RPMI8226 (cell line): ENCODE results near the gene ZNHIT2.

ENCODE experiments used
- DNase-seq: peaks from one replicate; pipeline ENCODE4 v3.0.0-alpha.2; 2015

Gene ZNHIT2

DNA sequence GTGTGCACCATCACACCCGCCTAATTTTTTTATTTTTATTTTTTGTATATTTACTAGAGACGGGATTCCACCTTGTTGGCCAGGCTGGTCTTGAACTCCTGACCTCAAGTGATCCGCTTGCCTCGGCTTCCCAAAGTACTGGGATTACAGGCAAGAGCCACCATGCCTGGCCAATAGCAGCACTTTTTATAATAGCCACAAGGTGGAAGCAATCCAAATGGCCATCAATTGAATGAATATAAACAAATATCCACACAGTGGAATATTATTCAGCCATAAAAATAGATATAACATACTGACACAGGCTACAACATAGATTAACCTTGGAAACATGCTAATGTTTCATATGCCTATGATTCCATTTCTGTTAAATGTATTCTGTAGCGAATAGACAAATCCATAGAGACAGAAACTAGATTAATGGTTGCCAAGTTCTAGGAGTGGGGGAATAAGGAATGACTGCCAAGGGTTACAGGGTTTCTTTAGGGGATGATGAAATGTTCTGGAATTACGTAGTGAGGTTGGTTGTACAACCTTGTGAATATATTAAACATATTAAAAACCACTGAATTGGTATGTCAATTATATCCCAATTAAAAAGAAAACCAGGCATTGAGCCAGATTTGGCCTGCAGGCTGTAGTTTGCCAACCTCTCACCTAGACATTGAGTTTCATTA is 16.7 kb downstream of the ZNHIT2 start:
- no peak for DNase-seq

GRCh38 chr11:65096926-65097325 is 20.6 kb downstream of the ZNHIT2 start:
- no peak for DNase-seq

DNA sequence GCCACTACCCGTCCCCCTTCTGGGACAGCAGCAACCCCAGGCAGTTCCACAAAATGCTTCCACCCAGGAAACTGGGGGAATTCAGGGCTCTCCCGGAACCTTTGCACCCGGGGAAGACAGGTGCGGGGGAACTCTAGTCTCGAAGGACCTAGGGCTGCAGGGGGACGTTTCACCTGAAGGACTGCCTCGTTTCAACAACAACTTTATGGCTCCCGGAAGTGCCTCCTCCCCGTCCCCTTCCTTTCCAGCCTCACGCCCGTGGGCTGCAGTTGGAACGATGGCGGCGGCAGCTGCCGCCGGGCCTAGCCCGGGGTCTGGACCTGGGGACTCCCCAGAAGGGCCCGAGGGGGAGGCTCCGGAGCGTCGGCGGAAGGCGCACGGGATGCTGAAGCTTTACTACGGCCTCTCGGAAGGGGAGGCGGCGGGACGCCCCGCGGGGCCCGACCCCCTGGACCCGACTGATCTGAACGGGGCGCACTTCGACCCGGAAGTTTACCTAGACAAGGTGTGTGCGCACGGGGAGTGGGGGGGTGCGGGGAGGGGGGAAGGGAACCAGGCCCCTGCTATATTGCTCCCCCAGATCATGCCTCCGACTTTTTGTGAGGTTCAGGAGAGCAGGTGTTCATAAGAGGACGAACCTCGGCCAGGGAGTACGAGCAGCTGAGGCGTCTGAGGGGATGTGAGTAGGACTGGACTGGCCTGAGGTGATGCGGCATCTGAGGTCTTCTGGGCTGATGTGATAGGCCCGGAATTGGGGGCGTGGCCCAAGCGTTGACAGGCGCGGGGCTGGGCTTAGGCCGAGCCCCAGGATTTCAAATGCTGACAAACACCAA is 21.3 kb downstream of the ZNHIT2 start, which contains the start of gene VPS51:
TSS of gene VPS51 (plus strand) at position 241 of the 833 bp plus-strand sequence. CDS start at position 278, 37 bp downstream.
- DNase-seq = peak; percentile 97

- DNase-seq = no peak
Observed at GRCh38 chr11:65095427-65095826, 22.1 kb downstream of the ZNHIT2 start.

- no peak for DNase-seq
Observed at GRCh38 chr11:65090628-65091027, 26.9 kb downstream of the ZNHIT2 start.

DNA sequence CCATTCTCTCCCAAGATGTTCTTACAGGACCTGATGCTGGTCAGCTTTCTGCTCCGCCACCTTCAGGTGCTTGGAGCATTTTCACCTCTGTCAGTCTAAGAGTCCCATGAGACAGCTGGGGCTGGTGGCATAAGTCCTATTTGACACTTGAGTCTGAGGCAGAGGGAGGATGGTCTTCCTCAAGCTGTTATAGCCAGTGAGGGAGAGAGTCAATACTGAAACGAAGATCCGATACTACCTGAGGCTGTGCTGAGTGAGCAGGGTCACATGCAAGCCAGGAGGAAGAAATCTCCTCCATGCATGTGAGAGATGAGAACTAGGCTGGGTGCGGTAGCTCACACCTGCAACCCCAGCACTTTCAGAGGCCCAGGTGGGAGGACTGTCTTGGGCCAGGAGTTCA is 27.9 kb downstream of the ZNHIT2 start:
- peak; percentile 77 for DNase-seq

DNA sequence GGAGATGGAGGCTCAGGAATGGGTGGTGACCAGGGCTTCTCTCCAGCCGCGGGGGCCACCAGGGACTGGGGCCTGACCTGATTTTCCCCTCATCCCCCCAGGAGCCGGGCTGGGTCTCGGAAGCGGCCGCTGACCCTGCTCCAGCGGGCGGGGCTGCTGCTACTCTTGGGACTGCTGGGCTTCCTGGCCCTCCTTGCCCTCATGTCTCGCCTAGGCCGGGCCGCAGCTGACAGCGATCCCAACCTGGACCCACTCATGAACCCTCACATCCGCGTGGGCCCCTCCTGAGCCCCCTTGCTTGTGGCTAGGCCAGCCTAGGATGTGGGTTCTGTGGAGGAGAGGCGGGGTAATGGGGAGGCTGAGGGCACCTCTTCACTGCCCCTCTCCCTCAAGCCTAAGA is 29.7 kb downstream of the ZNHIT2 start:
- DNase-seq = no peak

- DNase-seq = no peak
Observed at GRCh38 chr11:65087216-65087615, 30.3 kb downstream of the ZNHIT2 start.

GRCh38 chr11:65086809-65087208 is 30.7 kb downstream of the ZNHIT2 start:
- no peak for DNase-seq

- DNase-seq = no peak
Observed at GRCh38 chr11:65085446-65085845, 32.1 kb downstream of the ZNHIT2 start.

DNA sequence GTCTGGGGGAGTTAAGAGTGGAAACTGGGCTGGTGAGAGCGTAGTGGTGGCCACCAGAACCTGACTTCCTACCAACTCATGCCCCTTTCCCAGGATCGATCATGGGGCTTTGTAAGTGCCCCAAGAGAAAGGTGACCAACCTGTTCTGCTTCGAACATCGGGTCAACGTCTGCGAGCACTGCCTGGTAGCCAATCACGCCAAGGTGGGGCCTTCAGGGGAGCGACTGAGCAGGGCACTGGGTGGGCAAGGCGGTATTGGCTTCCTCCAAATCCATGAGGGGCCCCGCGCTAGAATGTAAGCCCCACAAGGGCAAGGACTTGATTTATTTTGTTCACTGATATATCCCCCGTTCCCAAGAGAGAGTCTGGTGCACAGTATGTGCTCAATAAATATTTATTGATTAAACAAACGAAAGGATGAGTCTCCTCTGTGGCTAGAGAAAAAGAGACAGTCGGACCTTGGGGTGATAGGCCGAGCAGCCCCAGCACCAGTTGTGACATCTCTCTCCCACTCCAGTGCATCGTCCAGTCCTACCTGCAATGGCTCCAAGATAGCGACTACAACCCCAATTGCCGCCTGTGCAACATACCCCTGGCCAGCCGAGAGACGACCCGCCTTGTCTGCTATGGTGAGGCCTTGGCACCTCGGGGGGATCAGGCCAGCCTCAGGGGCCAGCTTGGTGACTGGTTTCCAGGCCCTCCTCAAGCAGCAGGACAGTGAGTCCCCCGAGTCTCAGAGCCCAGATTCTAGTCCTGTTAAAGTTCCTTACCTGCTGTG is 32.7 kb downstream of the ZNHIT2 start:
- no peak for DNase-seq

DNA sequence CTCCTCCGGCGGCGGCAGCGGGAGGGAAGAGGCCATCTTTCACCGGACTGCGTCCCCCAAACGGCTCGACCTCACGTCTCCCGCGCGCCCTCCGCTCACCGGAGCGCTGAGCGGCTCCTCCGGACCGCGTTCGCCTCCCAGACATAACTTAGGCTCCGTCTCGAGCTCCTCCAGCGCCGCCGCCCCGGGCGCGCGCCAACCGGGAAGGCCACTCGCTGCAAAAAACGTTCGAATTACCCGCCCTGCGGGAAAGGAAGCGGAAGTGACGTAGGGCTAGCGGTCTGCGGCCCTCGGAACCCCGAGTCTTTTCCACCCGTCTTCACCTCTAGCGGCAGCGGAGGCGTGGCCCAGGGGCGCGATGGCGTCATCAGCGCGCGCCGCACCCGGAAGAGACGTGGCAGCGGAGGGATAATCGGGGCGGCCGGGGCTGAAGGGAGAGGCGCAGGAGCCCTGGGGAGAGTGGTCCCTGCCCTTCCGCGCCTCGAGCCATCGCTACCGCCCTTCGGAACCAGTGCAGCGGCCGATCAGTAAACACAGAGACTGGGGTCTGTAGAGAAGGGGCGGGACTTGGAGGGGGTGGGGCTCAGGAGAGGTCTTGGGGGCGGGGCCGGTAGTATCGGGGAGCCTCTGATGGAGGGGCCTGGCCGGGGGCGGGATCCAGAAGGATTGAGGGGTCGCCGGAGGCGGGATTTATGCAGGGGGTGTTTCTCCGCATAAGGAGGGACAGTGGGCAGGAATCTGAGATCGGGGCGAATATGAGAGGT is 33.5 kb downstream of the ZNHIT2 start, which contains the start of the genes CDCA5 and ZFPL1:
TSS of gene CDCA5 (minus strand) at position 207 of the 764 bp plus-strand sequence. CDS start at position 145, 62 bp downstream.
TSS of gene ZFPL1 (plus strand) at position 389 of the 764 bp plus-strand sequence. CDS start 477 bp downstream, outside the sequence.
- DNase-seq = peak; percentile 99

- no peak for DNase-seq
Observed at GRCh38 chr11:65083134-65083833, 34.2 kb downstream of the ZNHIT2 start.

DNA sequence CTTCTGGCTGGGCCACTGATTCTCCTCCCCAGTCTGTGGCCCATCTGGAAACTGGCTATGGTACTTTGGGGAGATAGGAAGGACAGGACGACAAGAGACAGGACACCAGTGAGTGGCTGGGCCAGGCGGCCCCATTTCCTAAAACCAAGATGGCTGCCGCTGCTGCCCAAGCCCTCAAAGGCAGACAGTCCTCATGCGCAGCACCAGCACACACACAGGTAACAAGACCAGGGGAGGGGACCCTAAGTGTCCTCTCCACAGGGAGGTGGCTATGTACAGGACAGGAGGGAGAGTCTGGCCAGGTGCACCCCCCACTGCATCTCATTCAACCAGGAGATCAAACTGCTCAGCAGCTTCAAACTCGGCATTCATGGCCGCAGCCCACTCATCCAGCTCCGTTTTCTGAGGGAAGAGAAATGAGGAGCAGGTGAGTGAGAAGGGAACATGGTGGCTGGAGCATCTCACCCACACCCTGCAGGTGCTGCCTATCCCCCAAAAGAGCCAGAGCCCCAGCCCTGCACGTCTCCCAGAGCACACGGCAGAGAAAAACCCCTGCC is 38.6 kb downstream of the ZNHIT2 start:
- DNase-seq = no peak

DNA sequence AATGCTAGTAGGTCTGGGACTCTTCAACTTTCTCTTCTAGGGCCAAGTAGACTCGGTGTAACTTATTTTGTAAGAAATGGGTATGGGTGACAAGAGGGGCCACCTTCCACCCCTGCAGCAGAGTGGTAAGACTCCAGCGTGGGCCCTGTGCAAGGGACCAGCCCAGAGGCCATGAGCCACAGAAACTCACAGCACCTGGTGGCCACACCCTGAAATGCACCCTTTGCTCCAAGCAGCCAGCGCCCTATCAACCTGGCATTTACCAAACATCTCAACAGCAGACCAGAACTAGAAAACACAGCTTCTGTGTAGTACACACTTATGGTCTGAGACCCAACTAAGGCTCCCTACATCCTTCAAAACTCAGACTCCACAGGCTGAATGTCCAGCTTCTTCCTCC is 39.4 kb downstream of the ZNHIT2 start:
- peak; percentile 74 for DNase-seq

- peak; percentile 35 for DNase-seq
Observed at GRCh38 chr11:65077451-65077850, 40.0 kb downstream of the ZNHIT2 start.

DNA sequence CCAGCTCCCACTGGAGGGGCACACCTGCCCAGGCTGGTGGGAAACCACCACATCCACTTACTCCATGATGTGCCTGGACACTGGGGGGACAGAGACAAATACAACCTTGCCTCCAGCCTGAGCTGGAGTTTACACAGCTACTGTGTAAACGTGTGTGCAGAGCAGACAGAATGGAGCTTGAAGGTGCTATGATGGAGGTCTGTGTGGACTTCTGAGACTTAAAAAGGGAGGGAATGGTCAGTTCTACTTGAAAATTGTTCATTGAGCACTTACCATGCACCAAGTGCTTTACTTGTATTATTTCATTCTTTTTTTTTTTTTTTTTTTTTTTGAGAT is 44.9 kb downstream of the ZNHIT2 start:
- DNase-seq = no peak

DNA sequence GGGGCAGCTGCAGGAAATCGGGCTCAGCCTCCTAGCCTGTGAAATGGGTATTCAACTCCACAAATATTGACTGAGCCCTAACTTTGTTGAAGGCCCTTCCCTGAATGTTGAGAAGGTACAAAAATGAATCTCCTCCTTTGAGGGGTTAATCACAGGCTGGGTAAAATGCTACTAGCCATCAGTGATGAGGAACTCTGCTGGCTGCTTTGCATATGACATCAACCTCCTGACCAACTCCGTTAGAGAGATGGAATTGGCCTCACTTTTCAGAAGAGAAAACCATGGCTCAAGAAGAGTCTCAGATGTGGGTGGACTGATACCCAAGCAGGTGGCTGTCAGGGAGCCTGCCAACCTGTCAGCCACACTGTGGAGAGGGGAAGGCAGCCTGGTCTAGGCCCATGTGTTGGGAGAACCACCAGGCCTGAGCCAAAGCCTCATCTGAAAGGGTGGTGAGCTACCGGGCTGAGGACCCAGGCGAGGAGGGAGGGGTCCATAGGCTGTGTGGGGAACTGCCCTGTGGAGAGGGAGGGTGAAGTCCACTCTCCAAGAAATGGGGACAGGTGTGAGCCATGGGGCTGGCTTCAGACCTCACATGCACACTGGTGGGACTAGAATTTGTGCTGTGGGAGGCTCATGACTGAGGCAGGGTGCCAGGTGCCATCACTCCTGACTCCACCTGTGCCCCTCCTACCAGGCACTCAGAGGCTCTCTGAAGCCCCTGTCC is 45.4 kb downstream of the ZNHIT2 start:
- DNase-seq = no peak

DNA sequence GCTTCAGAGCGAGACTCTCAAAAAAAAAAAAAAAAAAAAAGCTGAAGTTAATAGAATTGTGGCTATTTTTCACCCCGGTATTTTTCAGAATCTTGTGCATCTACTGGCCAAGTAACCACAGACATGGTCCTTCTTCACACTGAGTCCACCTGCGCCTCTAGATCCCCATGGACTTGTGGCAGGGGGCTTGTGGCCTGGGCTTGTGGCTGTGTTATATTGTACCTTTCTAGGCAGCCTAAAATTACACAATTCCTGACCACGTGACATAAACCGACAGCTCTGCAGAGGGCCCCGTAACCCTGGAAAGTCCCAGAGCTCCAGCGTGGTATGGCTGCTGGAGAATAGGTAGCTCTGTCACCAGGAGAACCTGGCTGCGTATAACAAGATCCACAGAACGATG is 48.3 kb downstream of the ZNHIT2 start:
- DNase-seq = no peak

GRCh38 chr11:65067446-65067845 is 50.1 kb downstream of the ZNHIT2 start:
- no peak for DNase-seq

- DNase-seq = peak; percentile 34
Observed at GRCh38 chr11:65066805-65067291, 50.7 kb downstream of the ZNHIT2 start.
